GM12891 (cell line): Measurements from ENCODE around the gene SPAG16.

Experiments used
- DNase-seq: peaks from one replicate; pipeline ENCODE4 v3.0.0; 2011; ENCODE audit warnings: low spot score; ENCODE audit not compliant: insufficient read length
- FAIRE-seq: peaks from 2 replicates; lab custom pipeline; 2011; peaks lifted over from hg19 to GRCh38; lab: Jason Lieb, UNC
- PAX5 ChIP-seq: IDR thresholded peaks from 2 replicates; pipeline ENCODE4 v1.6.1; 2011; ENCODE audit warnings: low read length, moderate library complexity, mild to moderate bottlenecking; ENCODE audit not compliant: insufficient read depth, severe bottlenecking
- POLR2A ChIP-seq: IDR thresholded peaks from 2 replicates; pipeline ENCODE4 v1.6.1; 2011; ENCODE audit warnings: low read depth, low read length, control low read depth
- POLR2AphosphoS5 ChIP-seq: IDR thresholded peaks from 2 replicates; pipeline ENCODE4 v1.6.1; 2011; ENCODE audit warnings: low read depth, low read length, control low read depth
- POU2F2 ChIP-seq: IDR thresholded peaks from 2 replicates; pipeline ENCODE4 v1.6.1; 2011; ENCODE audit warnings: low read depth, mild to moderate bottlenecking, control low read depth, low read length, moderate library complexity
- SPI1 ChIP-seq: IDR thresholded peaks from 2 replicates; pipeline ENCODE4 v1.6.1; 2011; ENCODE audit warnings: low read depth, low read length, control low read depth
- TAF1 ChIP-seq: IDR thresholded peaks from 2 replicates; pipeline ENCODE4 v1.6.1; 2011; ENCODE audit warnings: low read depth, low read length, control low read depth

Gene SPAG16

GRCh38 chr2:214233164-214233563, 948.9 kb downstream of the SPAG16 start:
- no peak for TF ChIP-seq POU2F2
- no peak for TF ChIP-seq SPI1
- no peak for TF ChIP-seq PAX5
- no peak for TF ChIP-seq TAF1
- no peak for TF ChIP-seq POLR2AphosphoS5
- TF ChIP-seq POLR2A = no peak
- FAIRE-seq (no peak), DNase-seq (no peak)

GRCh38 chr2:214242797-214243196, 958.5 kb downstream of the SPAG16 start:
- no peak for DNase-seq
- TF ChIP-seq POLR2A (no peak), POLR2AphosphoS5 (no peak), POU2F2 (no peak), TAF1 (no peak), PAX5 (no peak), SPI1 (no peak)
- no peak for FAIRE-seq

- TF ChIP-seq PAX5 (no peak), POU2F2 (no peak), TAF1 (no peak), POLR2AphosphoS5 (no peak), POLR2A (no peak), SPI1 (no peak)
- FAIRE-seq (no peak), DNase-seq (no peak)
Observed at GRCh38 chr2:214244847-214245246, 960.6 kb downstream of the SPAG16 start.

DNA sequence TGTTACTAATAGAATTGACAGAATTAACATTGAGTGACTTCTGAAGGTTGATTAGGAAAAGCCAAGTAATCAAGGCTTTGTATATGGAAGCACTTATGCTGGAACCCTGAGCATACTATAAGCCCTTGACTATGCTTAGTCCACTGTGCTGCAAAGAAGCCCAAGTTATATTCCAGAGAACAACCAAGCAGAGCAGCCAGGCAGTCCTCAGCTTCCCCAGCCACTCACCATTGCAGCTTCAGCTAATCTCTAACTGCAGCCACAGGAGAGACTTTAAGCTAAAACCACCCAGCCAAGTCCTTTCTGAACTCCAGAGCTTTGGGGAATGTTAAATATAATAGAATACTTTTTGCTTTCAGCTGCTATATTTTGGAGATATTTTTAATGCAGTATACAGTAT, 962.2 kb downstream of the SPAG16 start:
- DNase-seq (no peak), FAIRE-seq (no peak)
- TF ChIP-seq POU2F2 (no peak), PAX5 (no peak), POLR2AphosphoS5 (no peak), SPI1 (no peak), POLR2A (no peak), TAF1 (no peak)

DNA sequence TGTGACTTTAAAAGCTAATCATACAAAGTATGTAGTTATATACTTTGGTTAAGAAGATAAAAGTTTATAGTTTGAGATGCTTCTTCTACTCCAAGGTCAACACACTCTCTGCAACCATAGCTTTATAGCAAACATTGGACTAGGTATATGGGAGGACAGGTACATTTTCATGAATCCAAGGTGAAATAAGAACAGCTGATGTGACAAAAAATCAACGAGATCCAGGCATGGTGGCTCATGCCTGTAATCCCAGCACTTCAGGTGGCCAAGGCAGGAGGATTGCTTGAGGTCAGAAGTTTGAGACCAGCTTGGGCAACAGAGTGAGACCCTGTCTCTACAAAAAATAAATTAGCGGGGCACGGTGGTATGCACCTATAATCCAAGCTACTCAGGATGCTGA, 963.3 kb downstream of the SPAG16 start:
- FAIRE-seq (no peak), DNase-seq (no peak)
- TF ChIP-seq TAF1 (no peak), PAX5 (no peak), POU2F2 (no peak), POLR2AphosphoS5 (no peak), POLR2A (no peak), SPI1 (no peak)

- DNase-seq = no peak
- TF ChIP-seq POLR2AphosphoS5 (no peak), TAF1 (no peak), POU2F2 (no peak), SPI1 (no peak), POLR2A (no peak), PAX5 (no peak)
Observed at GRCh38 chr2:214255046-214255445, 970.8 kb downstream of the SPAG16 start.

DNA sequence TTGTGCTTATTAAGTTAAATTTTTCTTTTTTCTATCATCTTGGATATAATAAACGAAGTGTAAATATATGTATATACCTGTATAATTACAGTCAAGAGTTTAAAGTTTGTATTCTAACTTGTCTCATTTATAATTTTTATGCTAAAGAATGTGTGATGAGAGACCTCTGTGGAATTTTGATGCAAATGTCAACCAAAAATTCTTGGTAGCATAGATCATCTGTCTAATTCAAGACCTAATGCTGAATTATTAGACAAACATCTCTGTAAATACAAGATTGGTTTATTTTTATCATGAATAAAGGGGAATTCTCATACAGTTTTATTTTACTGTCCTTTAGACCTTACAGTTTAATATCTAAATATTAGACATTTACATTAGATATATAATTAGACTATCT, 977.4 kb downstream of the SPAG16 start:
- no peak for FAIRE-seq

More at GRCh38 chr2:214255046-214255445, 970.8 kb downstream of the SPAG16 start:
- no peak for FAIRE-seq

DNA sequence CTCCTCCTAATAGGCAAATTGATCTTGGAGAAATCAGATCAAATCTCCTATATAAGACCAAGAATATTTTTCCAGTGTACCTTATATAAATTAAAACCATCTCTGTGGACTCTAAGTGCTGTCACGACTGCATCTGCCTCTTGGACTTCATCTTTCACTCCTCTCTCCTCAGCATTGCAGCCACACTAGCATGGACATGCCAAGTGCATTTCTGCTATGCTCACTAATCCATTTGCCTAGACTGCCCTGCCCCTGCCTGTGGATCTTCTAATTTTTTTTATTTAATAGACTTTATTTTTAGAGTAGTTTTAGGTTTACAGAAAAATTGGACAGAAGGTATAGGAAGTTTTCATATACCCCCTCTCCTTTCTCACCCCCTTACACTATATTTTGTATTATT, 979.9 kb downstream of the SPAG16 start:
- TF ChIP-seq PAX5 (no peak), TAF1 (no peak), POLR2AphosphoS5 (no peak), POU2F2 (no peak), SPI1 (no peak), POLR2A (no peak)
- DNase-seq = no peak
- FAIRE-seq = no peak

More for the DNA sequence above, 977.4 kb downstream of the SPAG16 start:
- TF ChIP-seq PAX5 (no peak), POLR2AphosphoS5 (no peak), SPI1 (no peak), TAF1 (no peak), POLR2A (no peak), POU2F2 (no peak)
- no peak for DNase-seq

- DNase-seq (no peak), FAIRE-seq (no peak)
- TF ChIP-seq TAF1 (no peak), POLR2A (no peak), PAX5 (no peak), POLR2AphosphoS5 (no peak), POU2F2 (no peak), SPI1 (no peak)
Observed at GRCh38 chr2:214265991-214266489, 981.8 kb downstream of the SPAG16 start.
